Naive thymus-derived CD8-positive, alpha-beta T cell (primary cell): ENCODE results near the gene PAX2. TPM values are rescaled to one million over a fixed set of nuclear protein-coding genes. Genes with fewer than 3 reads are reported as not detected.

Experiments
- ATAC-seq, 2 donors: fragments of 150-1000 bp; cut with Tn5 transposase in 1 of 2; sonication (Bioruptor Pico), chemical (Tn5 transposase) in 1 of 2; 1 replicate in 1 of 2; 2 replicates in 1 of 2; pipeline ENCODE4 v1.10.0; 2021; ENCODE audit warnings: mild to moderate bottlenecking in 2 of 2, moderate library complexity in 2 of 2
- POLR2A ChIA-PET: fragments of 350-600 bp; sonication (Branson Sonifier 250); formaldehyde crosslinking; loops from one replicate; lab custom pipeline; 2021; ENCODE audit warnings: antibody characterized with exemption; lab: Charles Lee
- DNase-seq, 10 donors: peaks; one replicate each; pipeline versions ENCODE4 v3.0.0 to v3.0.0-alpha.2; 2020 to 2022
- H3K27ac Mint-ChIP-seq, 10 donors: one replicate each; pipeline ENCODE4 v1.8.0; 2020 to 2022; ENCODE audit warnings: mild to moderate bottlenecking in 10 of 10, mixed read lengths in 10 of 10, moderate library complexity in 4 of 10, inconsistent platforms in 1 of 10
- H3K27me3 Mint-ChIP-seq, 5 donors: one replicate each; pipeline ENCODE4 v1.8.0; 2021 to 2022; ENCODE audit warnings: mixed read lengths in 5 of 5
- H3K36me3 Mint-ChIP-seq, 3 donors: one replicate each; pipeline ENCODE4 v1.8.0; 2020 to 2022; ENCODE audit warnings: mixed read lengths in 3 of 3, mild to moderate bottlenecking in 2 of 3, inconsistent platforms in 1 of 3
- H3K4me1 Mint-ChIP-seq, 4 donors: one replicate each; pipeline ENCODE4 v1.8.0; 2021 to 2022; ENCODE audit warnings: mixed read lengths in 4 of 4
- H3K4me3 Mint-ChIP-seq, 10 donors: one replicate each; pipeline ENCODE4 v1.8.0; 2020 to 2022; ENCODE audit warnings: mild to moderate bottlenecking in 10 of 10, mixed read lengths in 10 of 10, moderate library complexity in 6 of 10, inconsistent platforms in 1 of 10
- H3K9me3 Mint-ChIP-seq, 9 donors: one replicate each; pipeline ENCODE4 v1.8.0; 2020 to 2022; ENCODE audit warnings: mixed read lengths in 9 of 9, mild to moderate bottlenecking in 3 of 9, inconsistent platforms in 1 of 9, moderate library complexity in 1 of 9
- polyA plus RNA-seq, 3 donors: library from polyadenylated mRNA; unstranded; fragments of 300-500 nt; fragmentation: Illumina TruSeq; gene quantifications; one replicate each; pipeline ENCODE4 v1.2.3, GENCODE V29; 2021
- total RNA-seq, 8 experiments: library from RNA in 2 of 8; stranded (reverse) in 2 of 8; gene quantifications; one replicate each; pipeline ENCODE4 v1.2.3 and lab custom pipeline; 2021 to 2026

Gene PAX2
- total and polyA plus RNA-seq, 5 experiments from 2014 or later = not detected

- H3K4me3 Mint-ChIP-seq = no peak overlapping the region
- ATAC-seq (no peak), DNase-seq (no peak)
- peaks cover 14 to 42% (median 34%) of the 10 kb centered on the region in 4 donors for H3K4me1 Mint-ChIP-seq
- H3K27ac Mint-ChIP-seq = no peak overlapping the region
- H3K9me3 Mint-ChIP-seq = no peaks in the 10 kb centered on the region
- POLR2A ChIA-PET = no interaction called here
- H3K36me3 Mint-ChIP-seq = peaks cover 0 to 4% (median 0%) of the 10 kb centered on the region in 3 donors
- peaks cover 49 to 96% (median 77%) of the 10 kb centered on the region in 5 donors for H3K27me3 Mint-ChIP-seq
These were observed 17.6 kb upstream of the PAX2 start for GRCh38 chr10:100727808-100728207.

- H3K27me3 Mint-ChIP-seq = peaks cover 51 to 96% (median 79%) of the 10 kb centered on the region in 5 donors
- peaks cover 0 to 4% (median 0%) of the 10 kb centered on the region in 3 donors for H3K36me3 Mint-ChIP-seq
- POLR2A ChIA-PET = no interaction called here
- DNase-seq (peak in 1 of 10 donors; percentile 60), ATAC-seq (peak; percentile 52 to 59)
- peak overlapping the region in 9 of 10 donors; percentile 36 to 82 (median 76) for H3K4me3 Mint-ChIP-seq
- H3K9me3 Mint-ChIP-seq = no peaks in the 10 kb centered on the region
- H3K4me1 Mint-ChIP-seq = peaks cover 11 to 32% (median 28%) of the 10 kb centered on the region in 4 donors
- H3K27ac Mint-ChIP-seq = no peak overlapping the region
These were observed 16.2 kb upstream of the PAX2 start for GRCh38 chr10:100728928-100729861.

- POLR2A ChIA-PET = no interaction called here
- H3K4me3 Mint-ChIP-seq = peak overlapping the region; percentile 51 to 84 (median 76)
- ATAC-seq (no peak), DNase-seq (peak in 1 of 10 donors; percentile 40)
- peaks cover 16 to 37% (median 34%) of the 10 kb centered on the region in 4 donors for H3K4me1 Mint-ChIP-seq
- H3K36me3 Mint-ChIP-seq = peaks cover 0 to 5% (median 0%) of the 10 kb centered on the region in 3 donors
- H3K27ac Mint-ChIP-seq = peak overlapping the region in 1 of 10 donors; percentile 69
- no peaks in the 10 kb centered on the region for H3K9me3 Mint-ChIP-seq
- peaks cover 58 to 100% (median 87%) of the 10 kb centered on the region in 5 donors for H3K27me3 Mint-ChIP-seq
These were observed 15.3 kb upstream of the PAX2 start for GRCh38 chr10:100729862-100730724.

- peak; percentile 62 to 73 for ATAC-seq
- DNase-seq = peak in 1 of 10 donors; percentile 11
- Mint-ChIP-seq H3K27ac (peak overlapping the region in 1 of 10 donors; percentile 40), H3K27me3 (peaks cover 57 to 100% (median 86%) of the 10 kb centered on the region in 5 donors), H3K4me1 (peaks cover 16 to 40% (median 36%) of the 10 kb centered on the region in 4 donors), H3K9me3 (no peaks in the 10 kb centered on the region), H3K4me3 (peak overlapping the region; percentile 59 to 83 (median 71)), H3K36me3 (peaks cover 0 to 5% (median 0%) of the 10 kb centered on the region in 3 donors)
- POLR2A ChIA-PET = no interaction called here
These were observed 14.5 kb upstream of the PAX2 start for GRCh38 chr10:100730725-100731406.

GRCh38 chr10:100731407-100732240 is 13.8 kb upstream of the PAX2 start:
- POLR2A ChIA-PET = no interaction called here
- peak overlapping the region in 1 of 10 donors; percentile 40 for H3K27ac Mint-ChIP-seq

GRCh38 chr10:100732241-100732596 is 13.2 kb upstream of the PAX2 start:
- DNase-seq = no peak
- peak overlapping the region in 1 of 10 donors; percentile 40 for H3K27ac Mint-ChIP-seq
- H3K4me3 Mint-ChIP-seq = peak overlapping the region in 5 of 10 donors; percentile 22 to 76 (median 40)
- H3K27me3 Mint-ChIP-seq = peaks cover 54 to 100% (median 84%) of the 10 kb centered on the region in 5 donors
- H3K9me3 Mint-ChIP-seq = no peaks in the 10 kb centered on the region
- H3K36me3 Mint-ChIP-seq = peaks cover 0 to 5% (median 0%) of the 10 kb centered on the region in 3 donors
- ATAC-seq = no peak
- H3K4me1 Mint-ChIP-seq = peaks cover 18 to 46% (median 42%) of the 10 kb centered on the region in 4 donors
- POLR2A ChIA-PET = no interaction called here

More at GRCh38 chr10:100731407-100732240, 13.8 kb upstream of the PAX2 start:
- peaks cover 16 to 41% (median 38%) of the 10 kb centered on the region in 4 donors for H3K4me1 Mint-ChIP-seq
- no peaks in the 10 kb centered on the region for H3K9me3 Mint-ChIP-seq
- peaks cover 0 to 5% (median 0%) of the 10 kb centered on the region in 3 donors for H3K36me3 Mint-ChIP-seq
- DNase-seq = peak in 1 of 10 donors; percentile 53
- peaks cover 53 to 100% (median 81%) of the 10 kb centered on the region in 5 donors for H3K27me3 Mint-ChIP-seq
- no peak for ATAC-seq
- H3K4me3 Mint-ChIP-seq = peak overlapping the region; percentile 61 to 83 (median 74)

- Mint-ChIP-seq H3K27ac (no peak overlapping the region), H3K9me3 (no peaks in the 10 kb centered on the region), H3K36me3 (peaks cover 0 to 5% (median 0%) of the 10 kb centered on the region in 3 donors), H3K4me1 (peaks cover 25 to 57% (median 49%) of the 10 kb centered on the region in 4 donors), H3K27me3 (peaks cover 52 to 100% (median 84%) of the 10 kb centered on the region in 5 donors), H3K4me3 (no peak overlapping the region)
- POLR2A ChIA-PET = no interaction called here
- DNase-seq = peak in 1 of 10 donors; percentile 43
- ATAC-seq = no peak
These were observed 12.1 kb upstream of the PAX2 start for GRCh38 chr10:100733329-100733728.

GRCh38 chr10:100734295-100735086 is 10.9 kb upstream of the PAX2 start:
- H3K27me3 Mint-ChIP-seq = peaks cover 53 to 100% (median 78%) of the 10 kb centered on the region in 5 donors
- H3K4me3 Mint-ChIP-seq = peak overlapping the region in 2 of 10 donors; percentile 1 to 3
- DNase-seq (peak in 1 of 10 donors; percentile 28), ATAC-seq (no peak)
- H3K27ac Mint-ChIP-seq = peak overlapping the region in 1 of 10 donors; percentile 56
- peaks cover 0 to 5% (median 0%) of the 10 kb centered on the region in 3 donors for H3K36me3 Mint-ChIP-seq
- peaks cover 25 to 59% (median 46%) of the 10 kb centered on the region in 4 donors for H3K4me1 Mint-ChIP-seq
- no peaks in the 10 kb centered on the region for H3K9me3 Mint-ChIP-seq
- POLR2A ChIA-PET = no interaction called here

- Mint-ChIP-seq H3K4me1 (peaks cover 28 to 58% (median 46%) of the 10 kb centered on the region in 4 donors), H3K4me3 (peak overlapping the region in 2 of 10 donors; percentile 7 to 39), H3K36me3 (peaks cover 0 to 5% (median 0%) of the 10 kb centered on the region in 3 donors), H3K27me3 (peaks cover 54 to 100% (median 76%) of the 10 kb centered on the region in 5 donors), H3K9me3 (no peaks in the 10 kb centered on the region), H3K27ac (no peak overlapping the region)
- ATAC-seq = no peak
- POLR2A ChIA-PET = no interaction called here
- DNase-seq = no peak
These were observed 10.4 kb upstream of the PAX2 start for GRCh38 chr10:100735087-100735336.

- Mint-ChIP-seq H3K27me3 (peaks cover 56 to 100% (median 77%) of the 10 kb centered on the region in 5 donors), H3K9me3 (no peaks in the 10 kb centered on the region), H3K4me3 (peak overlapping the region in 2 of 10 donors; percentile 23 to 45), H3K4me1 (peaks cover 23 to 58% (median 44%) of the 10 kb centered on the region in 4 donors), H3K36me3 (peaks cover 0 to 5% (median 0%) of the 10 kb centered on the region in 3 donors), H3K27ac (no peak overlapping the region)
- DNase-seq (peak in 1 of 10 donors; percentile 27), ATAC-seq (peak in 1 of 2 donors; percentile 16)
- POLR2A ChIA-PET = no interaction called here
These were observed 9.8 kb upstream of the PAX2 start for GRCh38 chr10:100735337-100736143.
